Effector memory CD4-positive, alpha-beta T cell (primary cell): ENCODE results near the gene STC2.

Experiments used
- DNase-seq, 3 donors: peaks; one replicate each; pipeline ENCODE4 v3.0.0-alpha.2; 2020
- H3K27ac ChIP-seq: 2 replicates; pipeline ENCODE4 v1.7.0; 2013; ENCODE audit warnings: mild to moderate bottlenecking, low read length, moderate library complexity; ENCODE audit not compliant: insufficient read depth, poor library complexity, severe bottlenecking
- H3K27me3 ChIP-seq: replicated peaks from 2 replicates; pipeline ENCODE4 v1.7.0; 2013; ENCODE audit warnings: mild to moderate bottlenecking, low read length; ENCODE audit not compliant: insufficient read depth, control insufficient read depth, poor library complexity, severe bottlenecking
- H3K36me3 ChIP-seq: 2 replicates; pipeline ENCODE4 v1.7.0; 2013; ENCODE audit warnings: mild to moderate bottlenecking, low read length, moderate library complexity; ENCODE audit not compliant: control insufficient read depth, insufficient read depth
- H3K4me1 ChIP-seq: 2 replicates; pipeline ENCODE4 v1.7.0; 2013; ENCODE audit warnings: low read length, mild to moderate bottlenecking; ENCODE audit not compliant: control insufficient read depth, insufficient read depth, poor library complexity, severe bottlenecking
- H3K4me3 ChIP-seq: 2 replicates; pipeline ENCODE4 v1.7.0; 2013; ENCODE audit warnings: low read length, low read depth, mild to moderate bottlenecking; ENCODE audit not compliant: insufficient read depth, poor library complexity, severe bottlenecking
- H3K9me3 ChIP-seq: 2 replicates; pipeline ENCODE4 v1.7.0; 2013; ENCODE audit warnings: mild to moderate bottlenecking, low read length, moderate library complexity; ENCODE audit not compliant: control insufficient read depth

The STC2 gene

GRCh38 chr5:173283318-173284288, 44.6 kb downstream of the STC2 start:
- H3K36me3 ChIP-seq, result no peaks in the 10 kb centered on the region
- H3K9me3 ChIP-seq, result no peaks in the 10 kb centered on the region
- no peaks in the 10 kb centered on the region for H3K27me3 ChIP-seq
- no peak overlapping the region for H3K27ac ChIP-seq
- H3K4me3 ChIP-seq, result no peak overlapping the region
- no peaks in the 10 kb centered on the region for H3K4me1 ChIP-seq
- peak in 2 of 3 donors; percentile 18 to 25 for DNase-seq

- Histone ChIP-seq H3K4me1 (no peaks in the 10 kb centered on the region), H3K27me3 (no peaks in the 10 kb centered on the region), H3K27ac (no peak overlapping the region), H3K9me3 (no peaks in the 10 kb centered on the region), H3K4me3 (no peak overlapping the region), H3K36me3 (no peaks in the 10 kb centered on the region)
- no peak for DNase-seq
Measured at GRCh38 chr5:173282916-173283315, 45.3 kb downstream of the STC2 start.

DNA sequence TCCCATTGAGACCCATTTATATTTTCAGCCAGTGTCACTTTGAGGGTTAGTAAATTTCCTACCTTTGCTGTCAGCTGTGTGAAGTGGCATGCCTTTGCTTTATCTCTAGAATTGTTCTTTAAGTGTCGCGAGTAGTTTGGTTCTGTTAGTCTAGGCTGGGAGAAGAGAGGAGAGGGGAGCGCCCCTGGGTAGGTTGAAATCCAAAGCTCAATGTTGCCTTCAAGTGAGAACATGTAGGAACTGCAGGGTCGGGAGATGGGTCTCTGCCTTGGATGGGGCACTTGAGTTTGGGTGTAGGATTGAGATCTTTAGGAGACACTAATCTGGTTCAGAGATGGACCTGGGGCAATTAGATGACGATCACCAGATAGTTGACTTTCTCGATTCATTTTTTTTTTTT, 46.3 kb downstream of the STC2 start:
- Histone ChIP-seq H3K27me3 (no peaks in the 10 kb centered on the region), H3K27ac (no peak overlapping the region), H3K36me3 (no peaks in the 10 kb centered on the region), H3K4me3 (no peak overlapping the region), H3K9me3 (no peaks in the 10 kb centered on the region), H3K4me1 (no peaks in the 10 kb centered on the region)
- no peak for DNase-seq

- no peaks in the 10 kb centered on the region for H3K36me3 ChIP-seq
- H3K4me1 ChIP-seq, result no peaks in the 10 kb centered on the region
- no peak overlapping the region for H3K27ac ChIP-seq
- no peaks in the 10 kb centered on the region for H3K27me3 ChIP-seq
- no peak overlapping the region for H3K4me3 ChIP-seq
- DNase-seq, result no peak
- H3K9me3 ChIP-seq, result no peaks in the 10 kb centered on the region
Measured at GRCh38 chr5:173279166-173279565, 49.0 kb downstream of the STC2 start.

DNA sequence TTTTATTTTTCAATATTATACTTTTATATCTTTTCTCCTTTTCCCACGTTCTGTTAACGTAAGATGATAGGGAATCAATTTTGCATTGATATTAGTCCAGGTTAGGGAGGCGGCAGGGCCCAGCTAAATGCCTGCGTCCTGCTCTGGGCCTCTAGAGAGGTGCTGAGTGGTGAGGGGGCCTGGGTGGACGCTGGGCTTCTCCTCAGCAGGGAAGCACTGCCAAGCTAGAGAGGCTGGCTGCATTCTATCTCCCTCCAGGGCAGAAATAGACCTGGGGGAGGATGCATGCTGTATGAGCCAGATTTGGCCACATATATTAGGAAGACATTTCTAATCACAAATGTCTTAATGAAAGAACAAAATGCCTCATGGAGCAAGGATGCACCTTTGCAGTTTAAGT, 49.6 kb downstream of the STC2 start:
- Histone ChIP-seq H3K4me1 (no peaks in the 10 kb centered on the region), H3K36me3 (no peaks in the 10 kb centered on the region), H3K27ac (no peak overlapping the region), H3K27me3 (no peaks in the 10 kb centered on the region), H3K9me3 (no peaks in the 10 kb centered on the region), H3K4me3 (no peak overlapping the region)
- DNase-seq, result no peak

DNA sequence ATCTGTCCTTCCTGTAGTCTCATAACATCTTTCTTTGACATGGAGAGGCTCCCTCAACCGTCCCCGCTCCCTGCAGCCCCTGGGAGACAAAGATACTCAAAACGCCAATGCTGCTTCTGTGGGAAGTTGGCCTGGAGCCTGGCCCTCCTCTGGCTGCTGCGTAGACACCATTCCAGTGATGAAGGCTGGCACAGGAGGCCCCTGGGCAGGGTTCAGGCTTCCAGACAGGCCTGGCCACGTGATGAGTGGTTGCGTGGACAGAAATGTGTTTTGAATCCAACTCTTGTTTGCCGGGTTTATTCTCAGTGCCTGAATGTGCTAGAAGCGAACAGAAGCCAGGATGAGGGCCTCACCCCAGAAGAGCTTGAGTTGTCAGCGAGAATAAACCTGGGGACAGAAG, 50.0 kb downstream of the STC2 start:
- no peak for DNase-seq
- no peaks in the 10 kb centered on the region for H3K9me3 ChIP-seq
- H3K27me3 ChIP-seq, result no peaks in the 10 kb centered on the region
- no peak overlapping the region for H3K4me3 ChIP-seq
- H3K27ac ChIP-seq, result no peak overlapping the region
- H3K4me1 ChIP-seq, result no peaks in the 10 kb centered on the region
- H3K36me3 ChIP-seq, result no peaks in the 10 kb centered on the region

GRCh38 chr5:173274771-173275170, 53.4 kb downstream of the STC2 start:
- no peak for DNase-seq
- Histone ChIP-seq H3K4me1 (no peaks in the 10 kb centered on the region), H3K27ac (no peak overlapping the region), H3K27me3 (peaks cover 4% of the 10 kb centered on the region), H3K9me3 (no peaks in the 10 kb centered on the region), H3K4me3 (no peak overlapping the region), H3K36me3 (no peaks in the 10 kb centered on the region)

DNA sequence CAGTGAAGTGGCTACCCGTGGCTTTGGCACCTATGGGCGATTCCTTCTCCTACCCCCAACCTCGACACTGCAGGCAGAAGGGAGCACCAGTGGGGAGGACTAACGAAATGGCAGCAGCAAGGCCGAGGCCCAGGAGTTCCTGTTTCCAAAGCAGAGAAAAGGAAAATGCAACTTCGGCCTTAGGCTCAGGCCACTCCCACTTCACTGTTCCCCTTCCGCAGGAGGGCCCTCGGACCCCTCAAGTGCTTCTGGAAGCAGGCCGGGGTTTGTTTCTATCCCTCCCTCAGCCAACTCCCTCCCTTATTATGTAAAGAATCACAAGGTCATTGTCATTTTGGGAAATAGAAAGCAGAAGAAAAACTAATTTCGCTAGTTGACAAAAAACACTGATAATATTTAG, 56.8 kb downstream of the STC2 start:
- H3K9me3 ChIP-seq, result no peaks in the 10 kb centered on the region
- H3K27ac ChIP-seq, result no peak overlapping the region
- H3K4me3 ChIP-seq, result no peak overlapping the region
- H3K4me1 ChIP-seq, result no peaks in the 10 kb centered on the region
- peaks cover 4% of the 10 kb centered on the region for H3K27me3 ChIP-seq
- H3K36me3 ChIP-seq, result no peaks in the 10 kb centered on the region
- DNase-seq, result no peak

DNA sequence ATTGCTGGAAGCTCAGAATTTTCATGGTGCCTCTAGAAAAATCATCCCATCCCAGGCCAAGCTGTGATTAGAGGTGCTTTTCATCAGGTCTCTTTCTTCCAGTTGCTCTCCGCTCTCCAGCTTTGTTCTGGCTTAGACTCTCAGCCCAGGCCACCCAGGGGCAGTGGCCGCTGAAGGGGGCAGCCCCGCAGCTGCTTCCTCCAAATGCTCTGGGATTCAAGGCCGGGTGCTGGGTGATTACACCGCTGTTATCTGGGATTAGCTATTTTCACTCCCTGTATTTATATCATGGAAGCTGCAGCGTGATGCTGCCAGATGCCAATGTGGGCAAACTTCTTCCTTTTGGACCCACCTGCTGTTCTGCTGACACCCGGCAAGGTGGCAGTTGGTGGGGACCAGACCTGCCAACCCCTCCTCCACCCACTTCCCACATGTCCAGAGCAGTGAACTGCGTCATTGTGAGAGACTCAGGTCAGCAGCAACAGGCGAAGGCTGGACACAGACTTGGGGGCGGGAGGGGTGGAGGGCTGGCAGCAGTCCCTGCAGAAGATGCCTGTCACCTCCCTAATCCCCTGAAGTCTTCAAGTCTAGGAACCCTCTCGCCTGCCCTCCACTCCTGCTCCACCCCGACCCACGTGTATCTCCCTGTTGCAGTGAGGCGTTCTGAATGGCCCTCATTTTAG, 59.3 kb downstream of the STC2 start:
- H3K27ac ChIP-seq, result no peak overlapping the region
- no peak overlapping the region for H3K4me3 ChIP-seq
- DNase-seq, result no peak
- no peaks in the 10 kb centered on the region for H3K4me1 ChIP-seq
- no peaks in the 10 kb centered on the region for H3K9me3 ChIP-seq
- no peaks in the 10 kb centered on the region for H3K36me3 ChIP-seq
- peaks cover 4% of the 10 kb centered on the region for H3K27me3 ChIP-seq

DNA sequence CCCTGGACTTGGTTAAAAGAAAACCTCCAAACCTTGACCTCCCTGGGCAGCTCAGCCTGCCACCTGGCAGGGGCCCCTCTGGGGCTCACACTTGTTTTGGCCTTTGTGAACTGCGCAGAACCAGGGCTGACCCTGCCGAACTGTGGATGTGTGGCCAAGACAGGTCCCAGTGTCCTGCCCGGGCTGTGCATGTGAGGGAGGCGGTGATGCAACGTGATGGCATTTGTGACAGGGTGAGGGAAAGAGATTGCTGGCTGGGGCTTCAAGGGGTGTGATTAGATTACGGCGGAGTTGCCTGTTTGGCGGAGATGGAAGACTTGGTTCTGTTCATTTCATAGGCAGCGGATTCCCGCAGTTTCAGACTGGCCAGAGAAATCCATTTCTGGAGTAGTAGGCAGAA, 62.8 kb downstream of the STC2 start:
- no peak for DNase-seq
- H3K27me3 ChIP-seq, result no peaks in the 10 kb centered on the region
- no peaks in the 10 kb centered on the region for H3K4me1 ChIP-seq
- H3K4me3 ChIP-seq, result no peak overlapping the region
- H3K27ac ChIP-seq, result no peak overlapping the region
- no peaks in the 10 kb centered on the region for H3K9me3 ChIP-seq
- H3K36me3 ChIP-seq, result no peaks in the 10 kb centered on the region
